DND-41 (cell line): ENCODE results near the gene COPS9.

Experiments
- ATAC-seq: fragments of 200-7000 bp; cut with Tn5 transposase; 3 replicates; pipeline ENCODE4 v1.9.1; 2021; ENCODE audit warnings: low read depth; ENCODE audit not compliant: insufficient read depth
- DNase-seq: peaks from one replicate; pipeline ENCODE4 v3.0.0-alpha.2; 2020
- H2AFZ ChIP-seq: 2 replicates; pipeline ENCODE4 v1.6.0; 2012; ENCODE audit warnings: low read depth, low read length
- H3K27ac ChIP-seq: 2 replicates; pipeline ENCODE4 v1.5.1; 2012; ENCODE audit warnings: low read length, inconsistent platforms
- H3K27me3 ChIP-seq: fragments of 200-600 bp; sonication (generic); 2 replicates; pipeline ENCODE4 v1.6.0; 2012; ENCODE audit warnings: low read length, mild to moderate bottlenecking, inconsistent platforms; ENCODE audit not compliant: insufficient read depth, poor library complexity
- H3K36me3 ChIP-seq: 2 replicates; pipeline ENCODE4 v1.5.1; 2012; ENCODE audit warnings: low read length, inconsistent platforms; ENCODE audit not compliant: insufficient read depth
- H3K4me1 ChIP-seq: 2 replicates; pipeline ENCODE4 v1.5.1; 2012; ENCODE audit warnings: mild to moderate bottlenecking, low read length; ENCODE audit not compliant: insufficient read depth
- H3K4me2 ChIP-seq: 2 replicates; pipeline ENCODE4 v1.6.0; 2012; ENCODE audit warnings: mild to moderate bottlenecking, moderate library complexity, low read length, inconsistent platforms; ENCODE audit not compliant: insufficient read depth
- H3K4me3 ChIP-seq, 2 experiments: fragments of 200-600 bp in 1 of 2; shearing (Covaris generic) in 1 of 2; 2 replicates each; pipeline ENCODE4 v1.5.1; 2012 to 2016; ENCODE audit warnings: inconsistent platforms in 2 of 2, low read length in 2 of 2, mild to moderate bottlenecking in 2 of 2, low read depth in 1 of 2, moderate library complexity in 1 of 2
- H3K79me2 ChIP-seq: 2 replicates; pipeline ENCODE4 v1.6.0; 2012; ENCODE audit warnings: low read length, inconsistent platforms; ENCODE audit not compliant: insufficient read depth
- H3K9ac ChIP-seq: 2 replicates; pipeline ENCODE4 v1.6.0; 2012; ENCODE audit warnings: low read depth, mild to moderate bottlenecking, inconsistent platforms, low read length, moderate library complexity
- H3K9me3 ChIP-seq: 2 replicates; pipeline ENCODE4 v1.5.1; 2012; ENCODE audit warnings: low read length, moderate library complexity, mild to moderate bottlenecking, inconsistent platforms; ENCODE audit not compliant: insufficient read depth, severe bottlenecking
- H4K20me1 ChIP-seq: 2 replicates; pipeline ENCODE4 v1.6.0; 2012; ENCODE audit warnings: low read length; ENCODE audit not compliant: insufficient read depth
- CTCF ChIP-seq: IDR thresholded peaks from 2 replicates; pipeline ENCODE4 v1.5.1; 2012; ENCODE audit warnings: borderline replicate concordance, low read length, moderate library complexity, mild to moderate bottlenecking; ENCODE audit not compliant: poor library complexity, severe bottlenecking; ENCODE audit errors: extremely low read depth
- EZH2 ChIP-seq: IDR thresholded peaks from 3 replicates; pipeline ENCODE4 v1.6.1; 2012; ENCODE audit warnings: borderline replicate concordance, low read depth, mild to moderate bottlenecking, moderate library complexity, low read length, inconsistent platforms; ENCODE audit not compliant: severe bottlenecking

The COPS9 gene

GRCh38 chr2:240153418-240153817 lies 17.3 kb upstream of the COPS9 start:
- no peak for DNase-seq
- TF ChIP-seq CTCF (no peak), EZH2 (no peak)
- H2AFZ ChIP-seq, result no peak overlapping the region

DNA sequence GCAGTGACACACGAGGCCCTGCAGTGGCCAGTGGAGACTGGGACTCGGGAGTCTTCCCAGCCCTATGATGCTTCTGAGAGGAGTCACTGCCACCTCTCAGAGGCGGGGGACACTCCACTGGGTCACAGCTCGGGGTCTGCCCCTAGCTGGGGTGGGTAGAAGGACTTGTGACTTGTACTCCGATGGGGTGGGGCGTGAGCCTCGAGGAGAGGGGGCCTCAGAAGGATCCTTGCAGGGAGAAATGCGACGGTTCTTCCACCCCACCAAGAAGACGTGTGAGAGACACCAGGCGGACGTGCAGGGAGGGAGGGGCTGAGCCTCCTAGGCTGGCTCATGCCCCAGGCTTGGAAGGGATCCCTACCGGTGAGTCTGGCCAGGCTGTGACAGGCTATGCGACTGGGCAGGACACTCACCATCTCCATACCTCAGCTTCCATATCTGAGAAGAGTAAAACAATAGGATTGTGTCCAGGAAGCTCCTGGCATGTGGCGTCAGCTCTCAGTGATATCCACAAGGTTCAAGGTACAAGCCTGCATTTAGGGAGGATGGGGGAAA lies 15.4 kb upstream of the COPS9 start:
- no peaks in the 10 kb centered on the region for H3K27me3 ChIP-seq
- DNase-seq (no peak), ATAC-seq (no peak)
- no peak overlapping the region for H2AFZ ChIP-seq
- peaks cover 3% of the 10 kb centered on the region; the same call in 1 of the 2 replicates for H4K20me1 ChIP-seq
- no peaks in the 10 kb centered on the region for H3K36me3 ChIP-seq
- H3K4me1 ChIP-seq, result no peaks in the 10 kb centered on the region
- no peak overlapping the region for H3K9ac ChIP-seq
- H3K9me3 ChIP-seq, result no peaks in the 10 kb centered on the region
- H3K4me2 ChIP-seq, result no peak overlapping the region
- TF ChIP-seq EZH2 (no peak), CTCF (no peak)
- no peaks in the 10 kb centered on the region for H3K79me2 ChIP-seq
- H3K4me3 ChIP-seq, result no peak overlapping the region
- no peak overlapping the region for H3K27ac ChIP-seq

More at GRCh38 chr2:240153418-240153817, 17.3 kb upstream of the COPS9 start:
- H3K36me3 ChIP-seq, result no peaks in the 10 kb centered on the region
- no peaks in the 10 kb centered on the region for H3K79me2 ChIP-seq
- H3K27ac ChIP-seq, result no peak overlapping the region
- no peaks in the 10 kb centered on the region for H3K27me3 ChIP-seq
- H3K4me1 ChIP-seq, result no peaks in the 10 kb centered on the region
- no peaks in the 10 kb centered on the region for H3K9me3 ChIP-seq
- no peaks in the 10 kb centered on the region; the same call in 1 of the 2 replicates for H4K20me1 ChIP-seq
- H3K4me2 ChIP-seq, result no peak overlapping the region
- ATAC-seq, result no peak
- no peak overlapping the region for H3K9ac ChIP-seq
- H3K4me3 ChIP-seq, result no peak overlapping the region

DNA sequence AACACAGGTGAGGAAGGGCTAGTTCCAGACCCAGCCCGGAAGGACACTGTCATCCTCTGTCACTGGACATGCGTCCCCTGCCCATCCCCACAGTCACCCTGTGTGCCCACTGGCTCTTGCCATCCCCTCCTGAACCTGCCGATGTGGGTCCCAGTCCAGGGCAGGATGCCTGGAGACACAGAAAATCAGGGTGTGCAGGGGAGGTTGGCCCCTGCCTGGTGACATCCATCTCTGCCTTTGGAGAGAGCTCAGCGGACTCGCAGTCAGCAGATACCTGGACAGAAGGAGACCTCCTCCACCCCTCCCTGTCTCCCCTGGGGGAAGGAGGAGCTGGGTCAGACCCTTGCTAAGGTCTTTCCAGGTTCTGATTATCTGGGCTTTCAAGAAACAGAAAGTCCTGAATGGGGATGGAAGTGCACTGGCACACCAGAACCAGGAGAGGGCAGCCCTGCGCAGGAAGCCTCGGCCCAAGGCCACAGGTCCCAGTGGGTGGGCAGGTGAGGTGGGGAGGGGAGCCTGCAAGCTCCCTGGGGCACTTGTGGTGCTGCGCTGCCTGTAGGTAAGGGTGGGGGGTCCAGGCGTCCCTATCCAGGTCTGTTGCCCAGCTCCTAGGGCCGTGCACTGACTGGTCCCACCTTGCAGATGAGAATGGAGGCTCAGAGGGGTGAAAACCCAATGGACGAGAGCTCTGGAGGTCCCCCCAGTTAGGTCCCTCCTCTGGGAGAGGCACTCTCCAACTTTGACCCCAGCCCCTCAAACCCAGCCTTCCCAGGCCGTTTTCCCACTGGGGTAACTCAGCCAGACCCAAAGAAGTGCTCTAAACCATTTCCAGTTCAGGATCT lies 14.1 kb upstream of the COPS9 start:
- TF ChIP-seq CTCF, result peak; percentile 82
- TF ChIP-seq EZH2, result no peak
- Histone ChIP-seq H3K9me3 (no peaks in the 10 kb centered on the region), H3K79me2 (no peaks in the 10 kb centered on the region), H4K20me1 (peaks cover 3% of the 10 kb centered on the region; the same call in 1 of the 2 replicates), H3K4me2 (no peak overlapping the region), H3K27me3 (no peaks in the 10 kb centered on the region), H2AFZ (no peak overlapping the region), H3K27ac (no peak overlapping the region), H3K4me3 (no peak overlapping the region), H3K36me3 (no peaks in the 10 kb centered on the region), H3K9ac (no peak overlapping the region), H3K4me1 (no peaks in the 10 kb centered on the region)
- ATAC-seq (0 out of 3 replicates have a peak, but pooled peaks have one; percentile 64), DNase-seq (peak; percentile 39)
